HepG2 (cell line): ENCODE results near the gene SDCCAG8. TPM values are rescaled to one million over a fixed set of nuclear protein-coding genes. Genes with fewer than 3 reads are reported as not detected.

Experiments used
- ATAC-seq: fragments of 200-7000 bp; cut with Tn5 transposase; 3 replicates; pipeline ENCODE4 v1.9.1; 2020; ENCODE audit warnings: mild to moderate bottlenecking, moderate library complexity
- BruUV-seq: library from RNA; stranded (reverse); fragments of 400-500 nt; replicated peaks from 2 replicates; lab custom pipeline; 2021; lab: Mats Ljungman, UMichigan
- CTCF ChIA-PET: fragments of 300-600 bp; formaldehyde crosslinking; extraction: SDS; loops from one replicate; lab custom pipeline; 2021; ENCODE audit warnings: low total read pairs, inconsistent platforms, low intra/inter-chr PET ratio; lab: Yijun Ruan, JAX
- POLR2A ChIA-PET: fragments of 350-600 bp; sonication (Branson Sonifier 250); formaldehyde crosslinking; loops from one replicate; lab custom pipeline; 2020; ENCODE audit warnings: antibody characterized with exemption, inconsistent platforms; lab: Yijun Ruan, JAX
- DNase-seq: peaks from one replicate; pipeline ENCODE4 v3.0.0-alpha.2; 2015; ENCODE audit warnings: low spot score
- FAIRE-seq: peaks from 3 replicates; lab custom pipeline; 2011; peaks lifted over from hg19 to GRCh38; lab: Jason Lieb, UNC
- H2AFZ ChIP-seq: one replicate; pipeline ENCODE4 v1.6.1; 2011; ENCODE audit warnings: low read length, inconsistent platforms
- H3K27ac ChIP-seq: fragments of 300-600 bp; 3 replicates; pipeline ENCODE4 v1.8.0; 2011; ENCODE audit warnings: mixed run types, mild to moderate bottlenecking, mixed read lengths, low read length, inconsistent platforms; ENCODE audit not compliant: insufficient read depth; ENCODE audit errors: extremely low read length
- H3K27me3 ChIP-seq, 2 experiments: fragments of 200-600 bp in 1 of 2; 2 replicates in 1 of 2; 3 replicates in 1 of 2; pipeline versions ENCODE4 v1.6.0 to v1.8.0; 2011; ENCODE audit warnings: low read length in 2 of 2, mild to moderate bottlenecking in 2 of 2, moderate library complexity in 2 of 2, inconsistent platforms in 1 of 2; ENCODE audit not compliant: insufficient read depth in 2 of 2, control insufficient read depth in 1 of 2
- H3K36me3 ChIP-seq, 2 experiments: fragments of 200-600 bp in 1 of 2; replicated peaks in 1 of 2; 2 replicates in 1 of 2; 3 replicates in 1 of 2; pipeline versions ENCODE4 v1.5.1 to v1.8.0; 2011; ENCODE audit warnings: low read length in 2 of 2, inconsistent platforms in 1 of 2; ENCODE audit not compliant: insufficient read depth in 2 of 2, control insufficient read depth in 1 of 2
- H3K4me1 ChIP-seq: 2 replicates; pipeline ENCODE4 v1.5.1; 2012; ENCODE audit warnings: low read length, inconsistent platforms; ENCODE audit not compliant: insufficient read depth
- H3K4me2 ChIP-seq: 2 replicates; pipeline ENCODE4 v1.6.0; 2011; ENCODE audit warnings: low read depth, low read length, inconsistent platforms
- H3K4me3 ChIP-seq, 3 experiments: fragments of 200-600 bp in 1 of 3; sonication (generic), shearing (Covaris generic) in 1 of 3; replicated peaks in 1 of 3; 2 replicates each; pipeline ENCODE4 v1.5.1; 2011 to 2016; ENCODE audit warnings: low read length in 3 of 3, inconsistent platforms in 2 of 3, low read depth in 2 of 3, mild to moderate bottlenecking in 2 of 3, control low read depth in 1 of 3, mixed read lengths in 1 of 3; ENCODE audit not compliant: insufficient read depth in 1 of 3
- H3K79me2 ChIP-seq: one replicate; pipeline ENCODE4 v1.6.1; 2011; ENCODE audit warnings: low read length, inconsistent platforms; ENCODE audit not compliant: insufficient read depth
- H3K9ac ChIP-seq: 2 replicates; pipeline ENCODE4 v1.6.0; 2011; ENCODE audit warnings: mild to moderate bottlenecking, low read depth, low read length, inconsistent platforms; ENCODE audit not compliant: insufficient read depth
- H3K9me3 ChIP-seq: 2 replicates; pipeline ENCODE4 v1.5.1; 2012; ENCODE audit warnings: mild to moderate bottlenecking, low read length
- H4K20me1 ChIP-seq: 2 replicates; pipeline ENCODE4 v1.6.0; 2011; ENCODE audit warnings: inconsistent platforms, mild to moderate bottlenecking, low read length, moderate library complexity; ENCODE audit not compliant: insufficient read depth
- BHLHE40 ChIP-seq: IDR thresholded peaks from 2 replicates; pipeline ENCODE4 v1.6.1; 2011; ENCODE audit warnings: low read length, improper control_type of control experiment
- CTCF ChIP-seq: sonication (generic); formaldehyde crosslinking; IDR thresholded peaks from 2 replicates; pipeline ENCODE4 v1.5.0; 2020; ENCODE audit warnings: mild to moderate bottlenecking, missing genetic modification reagents, moderate library complexity
- DZIP1 ChIP-seq: sonication (generic); formaldehyde crosslinking; IDR thresholded peaks from 2 replicates; pipeline ENCODE4 v1.5.0; 2020; ENCODE audit warnings: mild to moderate bottlenecking, missing genetic modification reagents
- E2F5 ChIP-seq: sonication (generic); formaldehyde crosslinking; conservative IDR thresholded peaks from 2 replicates; pipeline ENCODE4 v1.4.0; 2020; ENCODE audit warnings: missing genetic modification reagents
- FIP1L1 ChIP-seq: fragments of 200-400 bp; formaldehyde crosslinking; IDR thresholded peaks from 2 replicates; pipeline ENCODE4 v1.6.1; 2018; ENCODE audit warnings: low read depth, mild to moderate bottlenecking, low read length, moderate library complexity, borderline replicate concordance; ENCODE audit not compliant: insufficient read depth
- GFI1 ChIP-seq: sonication (generic); formaldehyde crosslinking; IDR thresholded peaks from 2 replicates; pipeline ENCODE4 v1.5.0; 2020; ENCODE audit warnings: missing genetic modification reagents, mild to moderate bottlenecking, borderline replicate concordance
- HNRNPUL1 ChIP-seq: fragments of 200-400 bp; formaldehyde crosslinking; IDR thresholded peaks from 2 replicates; pipeline ENCODE4 v1.6.1; 2017; ENCODE audit warnings: low read depth, mild to moderate bottlenecking, low read length, moderate library complexity
- IKZF5 ChIP-seq: IDR thresholded peaks from 2 replicates; pipeline ENCODE4 v1.6.1; 2018; ENCODE audit warnings: missing genetic modification reagents, mild to moderate bottlenecking, missing compliant biosample characterization
- NAIF1 ChIP-seq: sonication (generic); formaldehyde crosslinking; IDR thresholded peaks from 2 replicates; pipeline ENCODE4 v1.5.0; 2020; ENCODE audit warnings: mild to moderate bottlenecking, missing genetic modification reagents, borderline replicate concordance
- NR1H2 ChIP-seq: sonication (generic); formaldehyde crosslinking; IDR thresholded peaks from 2 replicates; pipeline ENCODE4 v1.8.1; 2022; ENCODE audit warnings: low read depth, missing genetic modification reagents, borderline replicate concordance
- POLR2AphosphoS2 ChIP-seq: IDR thresholded peaks from 2 replicates; pipeline ENCODE4 v1.6.1; 2011; ENCODE audit warnings: low read depth, low read length, improper control_type of control experiment
- RAD21 ChIP-seq: fragments of 450-650 bp; formaldehyde crosslinking; IDR thresholded peaks from 2 replicates; pipeline ENCODE4 v1.5.0; 2020; ENCODE audit warnings: mild to moderate bottlenecking
- TAF15 ChIP-seq: fragments of 200-400 bp; formaldehyde crosslinking; IDR thresholded peaks from one replicate; pipeline ENCODE4 v1.6.1; 2018; ENCODE audit warnings: mild to moderate bottlenecking, low read depth, low read length; ENCODE audit not compliant: poor library complexity, severe bottlenecking
- TOPORS ChIP-seq: sonication (generic); formaldehyde crosslinking; IDR thresholded peaks from 2 replicates; pipeline ENCODE4 v1.8.0; 2023; ENCODE audit warnings: mild to moderate bottlenecking, missing genetic modification reagents
- ZMYM4 ChIP-seq: sonication (generic); formaldehyde crosslinking; IDR thresholded peaks from 2 replicates; pipeline ENCODE4 v1.8.1; 2023; ENCODE audit warnings: mild to moderate bottlenecking, missing genetic modification reagents
- ZNF530 ChIP-seq: sonication (generic); formaldehyde crosslinking; IDR thresholded peaks from 2 replicates; pipeline ENCODE4 v1.5.0; 2020; ENCODE audit warnings: low read depth, mild to moderate bottlenecking, missing genetic modification reagents
- ZNF737 ChIP-seq: sonication (generic); formaldehyde crosslinking; IDR thresholded peaks from 2 replicates; pipeline ENCODE4 v1.5.0; 2020; ENCODE audit warnings: missing genetic modification reagents, mild to moderate bottlenecking, borderline replicate concordance
- ZNF75D ChIP-seq: sonication (generic); formaldehyde crosslinking; IDR thresholded peaks from 2 replicates; pipeline ENCODE4 v1.8.1; 2023; ENCODE audit warnings: missing genetic modification reagents, mild to moderate bottlenecking, borderline replicate concordance
- WGBS: methylation state at CpG from one replicate; pipeline ENCODE4 v1.1.6; 2017; ENCODE audit warnings: low lambda C conversion rate; 5-methylcytosine and 5-hydroxymethylcytosine counted together
- in situ Hi-C: cut with HindIII; loops from 2 replicates; pipeline ENCODE4 v1.10.0; 2017; ENCODE audit warnings: low pct_unique_long_range_greater_than_20kb; ENCODE audit not compliant: extremely low pct_ligation_motif_present
- intact Hi-C: fragments of 100-400 bp; cut with micrococcal nuclease; formaldehyde crosslinking; loops from one replicate; pipeline ENCODE4 v1.10.0; 2022; ENCODE audit not compliant: unreplicated experiment
- polyA plus RNA-seq, 8 experiments: library from polyadenylated mRNA; depleted of rRNA in 3 of 8; stranded (reverse) in 7 of 8; unstranded in 1 of 8; fragments of >200 nt; fragmentation: Illumina TruSeq in 4 of 8; extraction: Trizol in 4 of 8; gene quantifications; 2 replicates each; pipeline versions ENCODE4 v1.2.1 to v1.2.3, GENCODE V29; 2011 to 2016; ENCODE audit warnings: low read depth in 4 of 8, missing spikeins in 1 of 8, mixed read lengths in 1 of 8; ENCODE audit not compliant: insufficient read depth in 1 of 8
- total RNA-seq, 5 experiments: library from RNA; depleted of rRNA; stranded (reverse); fragments of >200 nt; fragmentation: Illumina TruSeq; extraction: Trizol; gene quantifications; 2 replicates each; pipeline ENCODE4 v1.2.3, GENCODE V29; 2016; ENCODE audit warnings: low read depth in 1 of 5

The SDCCAG8 gene
- total and polyA plus RNA-seq, 2 of the 13 experiments (the other 11 are each of a cell fraction or from before 2014, with no cell fraction given), result 9.5 to 13.4 TPM

- ATAC-seq (0 out of 3 replicates have a peak, but pooled peaks have one; percentile 25), DNase-seq (peak; percentile 39), FAIRE-seq (no peak)
- Histone ChIP-seq H3K27ac (no peak overlapping the region), H4K20me1 (no peaks in the 10 kb centered on the region), H3K4me1 (no peaks in the 10 kb centered on the region), H3K27me3 (no peaks in the 10 kb centered on the region), H3K79me2 (no peaks in the 10 kb centered on the region), H3K36me3 (no peaks in the 10 kb centered on the region), H3K4me3 (no peak overlapping the region), H3K4me2 (no peak overlapping the region), H3K9ac (no peak overlapping the region), H3K9me3 (no peaks in the 10 kb centered on the region), H2AFZ (no peak overlapping the region)
- intact Hi-C loops (loop anchor here (1.0 kb wide), 1 partner anchor 858 kb away; no protein-coding TSS in a partner anchor), in situ Hi-C loops (loop anchor here (25.0 kb wide), 1 partner anchor 863 kb away; no protein-coding TSS in a partner anchor)
- no TSS peak for BruUV-seq
- ChIA-PET CTCF (interaction anchor here (1.0 to 1.9 kb wide), 2 partner anchors 673 to 858 kb away, joined by 3 to 8 read pairs; no protein-coding TSS in a partner anchor), POLR2A (no interaction called here)
- WGBS, result 3% methylated on average over 1 of the region's 1 CpG
- TF ChIP-seq RAD21 (CRISPR knock-in tag) (peak; percentile 44; the same call in 1 of the 2 replicates), ZNF75D (CRISPR knock-in tag) (no peak), TOPORS (CRISPR knock-in tag) (no peak), FIP1L1 (no peak), HNRNPUL1 (no peak), POLR2AphosphoS2 (no peak), E2F5 (no peak), BHLHE40 (no peak), NR1H2 (CRISPR knock-in tag) (no peak), DZIP1 (CRISPR knock-in tag) (no peak), TAF15 (no peak), ZMYM4 (no peak), CTCF (CRISPR knock-in tag) (peak; percentile 67), ZNF530 (no peak), GFI1 (CRISPR knock-in tag) (no peak), NAIF1 (CRISPR knock-in tag) (no peak), IKZF5 (no peak), ZNF737 (CRISPR knock-in tag) (no peak)
Measured at GRCh38 chr1:243325305-243325890, 69.6 kb downstream of the SDCCAG8 start.
